Upper lobe of left lung (tissue), 4 donors: ENCODE results near the gene JSRP1.

Experiments used
- EP300 ChIP-seq, 4 donors: sonication (generic); formaldehyde crosslinking; IDR thresholded peaks; one replicate each; pipeline ENCODE4 v1.5.1; 2017; ENCODE audit warnings: antibody characterized with exemption in 4 of 4, control low read depth in 2 of 4
- TF ChIP-seq, protein P1 (sequence below), 6 experiments: fragments of 450-650 bp in 4 of 6; fragments of 200-600 bp in 2 of 6; sonication (generic) in 2 of 6; IDR thresholded peaks; one replicate each; pipeline ENCODE4 v1.5.1; 2016 to 2019; ENCODE audit warnings: antibody characterized with exemption in 6 of 6

DNA sequence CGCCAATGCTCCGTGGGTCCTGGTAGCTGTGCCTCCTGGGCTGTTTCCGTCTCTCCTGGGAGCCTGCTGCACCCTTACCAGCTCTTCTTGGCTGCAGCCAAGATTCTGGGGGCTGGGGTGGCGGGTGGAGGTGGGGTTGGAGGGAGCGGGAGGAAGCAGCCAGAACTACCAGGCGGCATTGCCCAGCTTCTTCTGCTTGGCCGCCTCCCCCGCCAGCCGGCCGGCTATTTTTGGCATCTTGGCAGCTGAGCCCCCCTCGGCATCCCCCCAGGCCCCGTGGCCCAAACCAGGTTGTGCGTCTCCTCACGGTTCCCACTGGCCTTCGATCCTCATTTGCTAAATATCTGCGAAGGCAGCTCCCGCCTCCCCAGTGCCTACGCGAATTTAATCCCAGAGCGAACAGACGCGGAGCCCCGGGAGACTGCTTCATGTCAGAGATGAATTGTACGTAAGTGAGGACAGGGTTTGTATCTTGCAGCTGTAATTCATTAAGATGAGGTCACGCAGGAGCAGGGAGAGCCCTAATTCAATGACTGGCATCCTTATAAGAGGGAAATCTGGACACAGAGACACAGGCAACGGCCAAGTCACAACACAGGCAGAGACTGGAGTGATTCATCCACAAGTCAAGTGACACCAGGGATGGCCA, 38.6 kb upstream of the JSRP1 start:
- TF ChIP-seq, protein P1, sequence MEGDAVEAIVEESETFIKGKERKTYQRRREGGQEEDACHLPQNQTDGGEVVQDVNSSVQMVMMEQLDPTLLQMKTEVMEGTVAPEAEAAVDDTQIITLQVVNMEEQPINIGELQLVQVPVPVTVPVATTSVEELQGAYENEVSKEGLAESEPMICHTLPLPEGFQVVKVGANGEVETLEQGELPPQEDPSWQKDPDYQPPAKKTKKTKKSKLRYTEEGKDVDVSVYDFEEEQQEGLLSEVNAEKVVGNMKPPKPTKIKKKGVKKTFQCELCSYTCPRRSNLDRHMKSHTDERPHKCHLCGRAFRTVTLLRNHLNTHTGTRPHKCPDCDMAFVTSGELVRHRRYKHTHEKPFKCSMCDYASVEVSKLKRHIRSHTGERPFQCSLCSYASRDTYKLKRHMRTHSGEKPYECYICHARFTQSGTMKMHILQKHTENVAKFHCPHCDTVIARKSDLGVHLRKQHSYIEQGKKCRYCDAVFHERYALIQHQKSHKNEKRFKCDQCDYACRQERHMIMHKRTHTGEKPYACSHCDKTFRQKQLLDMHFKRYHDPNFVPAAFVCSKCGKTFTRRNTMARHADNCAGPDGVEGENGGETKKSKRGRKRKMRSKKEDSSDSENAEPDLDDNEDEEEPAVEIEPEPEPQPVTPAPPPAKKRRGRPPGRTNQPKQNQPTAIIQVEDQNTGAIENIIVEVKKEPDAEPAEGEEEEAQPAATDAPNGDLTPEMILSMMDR (IDR thresholded peaks at IDR 0.05), result no peak
- TF ChIP-seq EP300 (IDR thresholded peaks at IDR 0.05), result no peak
